Large intestine (tissue), 12 donors: Measurements from ENCODE around the gene ATP2C2. TPM values are rescaled to one million over a fixed set of nuclear protein-coding genes. Genes with fewer than 3 reads are reported as not detected.

Experiments
- DNase-seq, 2 donors: peaks; one replicate each; pipeline versions ENCODE4 v3.0.0 to v3.0.0-alpha.2; 2013
- H3K27ac ChIP-seq: one replicate; pipeline ENCODE4 v1.5.1; 2013; ENCODE audit warnings: low read length
- H3K27me3 ChIP-seq: 2 replicates; pipeline ENCODE4 v1.6.1; 2013; ENCODE audit warnings: low read length; ENCODE audit not compliant: control insufficient read depth, insufficient read depth
- H3K36me3 ChIP-seq: 2 replicates; pipeline ENCODE4 v1.6.1; 2013; ENCODE audit warnings: low read length; ENCODE audit not compliant: control insufficient read depth, insufficient read depth
- H3K4me1 ChIP-seq: one replicate; pipeline ENCODE4 v1.6.1; 2013; ENCODE audit warnings: low read length; ENCODE audit not compliant: control insufficient read depth, insufficient read depth
- H3K4me3 ChIP-seq: one replicate; pipeline ENCODE4 v1.5.1; 2013; ENCODE audit warnings: low read length
- H3K9me3 ChIP-seq: one replicate; pipeline ENCODE4 v1.6.1; 2013; ENCODE audit warnings: mild to moderate bottlenecking, low read depth, low read length, moderate library complexity; ENCODE audit not compliant: control insufficient read depth
- WGBS: methylation state at CpG from one replicate; pipeline ENCODE4 v1.1.5; 2013; ENCODE audit warnings: low lambda C conversion rate; ENCODE audit not compliant: insufficient coverage; 5-methylcytosine and 5-hydroxymethylcytosine counted together
- long read RNA-seq, 11 donors: transcript quantifications; one replicate each; lab custom pipeline, GENCODE V29; 2026
- polyA plus RNA-seq: library from polyadenylated mRNA; unstranded; fragments of 120-200 nt; gene quantifications from one replicate; pipeline ENCODE4 v1.2.1, GENCODE V29; 2013

The ATP2C2 gene
- 17.4 TPM for polyA plus RNA-seq
- long read RNA-seq, donor 1 = 0 reads
- long read RNA-seq, donor 2, partial matches to known transcripts = 0 of 1 reads
- long read RNA-seq, donor 2, other reads (novel, unspliced or antisense) = 0 of 1 reads
- long read RNA-seq, donor 3 = 0 reads
- long read RNA-seq, donor 4 = 0 reads
- long read RNA-seq, donor 5, partial matches to known transcripts = 0 of 2 reads
- long read RNA-seq, donor 5, other reads (novel, unspliced or antisense) = 0 of 2 reads
- long read RNA-seq, donor 6 = 0 reads
- long read RNA-seq, donor 7, partial matches to known transcripts = 0 of 2 reads
- long read RNA-seq, donor 7, other reads (novel, unspliced or antisense) = 0 of 2 reads
- long read RNA-seq, donor 8, partial matches to known transcripts = 0 of 1 reads
- long read RNA-seq, donor 8, other reads (novel, unspliced or antisense) = 0 of 1 reads
- long read RNA-seq, donor 9 = 0 reads
- long read RNA-seq, donor 10, partial matches to known transcripts = 0 of 1 reads
- long read RNA-seq, donor 10, other reads (novel, unspliced or antisense) = 0 of 1 reads
- long read RNA-seq, donor 11, partial matches to known transcripts = 0 of 4 reads
- long read RNA-seq, donor 11, other reads (novel, unspliced or antisense) = 0 of 4 reads

GRCh38 chr16:84368308-84368996, at the start of gene ATP2C2:
Gene ATP2C2 (plus strand): TSS chr16:84368538. CDS start chr16:84368616, 78 bp downstream.
- H3K27ac ChIP-seq = peak within 1 kb of the TSS; percentile 56
- peaks cover 25% of the 10 kb centered on the region for H3K4me1 ChIP-seq
- no peaks in the 10 kb centered on the region for H3K9me3 ChIP-seq
- H3K36me3 ChIP-seq = no peaks in the 10 kb centered on the region
- peaks cover 32% of the 10 kb centered on the region for H3K27me3 ChIP-seq
- H3K4me3 ChIP-seq = peak within 1 kb of the TSS; percentile 76
- WGBS = no CpG with 5 or more reads among the region's 66 CpGs
- peak; percentile 61 to 82 for DNase-seq

- Histone ChIP-seq H3K4me3 (no peak overlapping the region), H3K27ac (no peak overlapping the region), H3K36me3 (no peaks in the 10 kb centered on the region), H3K4me1 (no peaks in the 10 kb centered on the region), H3K9me3 (peaks cover 7% of the 10 kb centered on the region), H3K27me3 (no peaks in the 10 kb centered on the region)
- WGBS = no CpG with 5 or more reads among the region's 24 CpGs
- DNase-seq = no peak
Observed at GRCh38 chr16:84319146-84319760, 49.1 kb upstream of the ATP2C2 start.

- H3K36me3 ChIP-seq = no peaks in the 10 kb centered on the region
- H3K4me1 ChIP-seq = no peaks in the 10 kb centered on the region
- no peaks in the 10 kb centered on the region for H3K27me3 ChIP-seq
- DNase-seq = no peak
- no peak overlapping the region for H3K4me3 ChIP-seq
- no peak overlapping the region for H3K27ac ChIP-seq
- H3K9me3 ChIP-seq = peaks cover 7% of the 10 kb centered on the region
- no CpG with 5 or more reads among the region's 5 CpGs for WGBS
Observed at GRCh38 chr16:84320511-84320910, 47.8 kb upstream of the ATP2C2 start.

- no peak for DNase-seq
- no CpG with 5 or more reads among the region's 4 CpGs for WGBS
- H3K9me3 ChIP-seq = peaks cover 7% of the 10 kb centered on the region
- no peak overlapping the region for H3K4me3 ChIP-seq
- no peaks in the 10 kb centered on the region for H3K36me3 ChIP-seq
- H3K27ac ChIP-seq = no peak overlapping the region
- H3K27me3 ChIP-seq = no peaks in the 10 kb centered on the region
- H3K4me1 ChIP-seq = no peaks in the 10 kb centered on the region
Observed at GRCh38 chr16:84321932-84322331, 46.4 kb upstream of the ATP2C2 start.

GRCh38 chr16:84322749-84323148, 45.6 kb upstream of the ATP2C2 start:
- WGBS = 100% methylated on average over 1 of the region's 4 CpGs
- no peaks in the 10 kb centered on the region for H3K27me3 ChIP-seq
- no peaks in the 10 kb centered on the region for H3K4me1 ChIP-seq
- DNase-seq = no peak
- no peaks in the 10 kb centered on the region for H3K36me3 ChIP-seq
- peaks cover 6% of the 10 kb centered on the region for H3K9me3 ChIP-seq
- no peak overlapping the region for H3K4me3 ChIP-seq
- no peak overlapping the region for H3K27ac ChIP-seq

GRCh38 chr16:84323606-84324005, 44.7 kb upstream of the ATP2C2 start:
- no peaks in the 10 kb centered on the region for H3K36me3 ChIP-seq
- H3K4me1 ChIP-seq = no peaks in the 10 kb centered on the region
- WGBS = no CpG with 5 or more reads among the region's 7 CpGs
- H3K27me3 ChIP-seq = no peaks in the 10 kb centered on the region
- DNase-seq = no peak
- H3K27ac ChIP-seq = no peak overlapping the region
- no peak overlapping the region for H3K4me3 ChIP-seq
- H3K9me3 ChIP-seq = no peaks in the 10 kb centered on the region

GRCh38 chr16:84324434-84325262, 43.7 kb upstream of the ATP2C2 start:
- WGBS = 50% methylated on average over 2 of the region's 2 CpGs
- no peaks in the 10 kb centered on the region for H3K36me3 ChIP-seq
- H3K4me1 ChIP-seq = no peaks in the 10 kb centered on the region
- H3K4me3 ChIP-seq = no peak overlapping the region
- H3K27me3 ChIP-seq = no peaks in the 10 kb centered on the region
- DNase-seq = no peak
- no peaks in the 10 kb centered on the region for H3K9me3 ChIP-seq
- H3K27ac ChIP-seq = no peak overlapping the region

- no CpG with 5 or more reads among the region's 2 CpGs for WGBS
- Histone ChIP-seq H3K4me3 (no peak overlapping the region), H3K36me3 (no peaks in the 10 kb centered on the region), H3K9me3 (no peaks in the 10 kb centered on the region), H3K27me3 (no peaks in the 10 kb centered on the region), H3K4me1 (no peaks in the 10 kb centered on the region), H3K27ac (no peak overlapping the region)
- DNase-seq = no peak
Observed at GRCh38 chr16:84326545-84326944, 41.8 kb upstream of the ATP2C2 start.

- 100% methylated on average over 1 of the region's 13 CpGs for WGBS
- H3K36me3 ChIP-seq = no peaks in the 10 kb centered on the region
- no peak for DNase-seq
- H3K4me1 ChIP-seq = no peaks in the 10 kb centered on the region
- no peak overlapping the region for H3K4me3 ChIP-seq
- no peaks in the 10 kb centered on the region for H3K9me3 ChIP-seq
- no peak overlapping the region for H3K27ac ChIP-seq
- no peaks in the 10 kb centered on the region for H3K27me3 ChIP-seq
Observed at GRCh38 chr16:84327926-84328505, 40.3 kb upstream of the ATP2C2 start.
